NCI-H1092 treated with DMSO at 0.1 percent for 48 hours (cell line): ENCODE data around the gene RAD51.

ENCODE experiments used
- DNase-seq: peaks from one replicate; lab custom pipeline; 2025; lab: John Stamatoyannopoulos, UW

RAD51 gene

DNA sequence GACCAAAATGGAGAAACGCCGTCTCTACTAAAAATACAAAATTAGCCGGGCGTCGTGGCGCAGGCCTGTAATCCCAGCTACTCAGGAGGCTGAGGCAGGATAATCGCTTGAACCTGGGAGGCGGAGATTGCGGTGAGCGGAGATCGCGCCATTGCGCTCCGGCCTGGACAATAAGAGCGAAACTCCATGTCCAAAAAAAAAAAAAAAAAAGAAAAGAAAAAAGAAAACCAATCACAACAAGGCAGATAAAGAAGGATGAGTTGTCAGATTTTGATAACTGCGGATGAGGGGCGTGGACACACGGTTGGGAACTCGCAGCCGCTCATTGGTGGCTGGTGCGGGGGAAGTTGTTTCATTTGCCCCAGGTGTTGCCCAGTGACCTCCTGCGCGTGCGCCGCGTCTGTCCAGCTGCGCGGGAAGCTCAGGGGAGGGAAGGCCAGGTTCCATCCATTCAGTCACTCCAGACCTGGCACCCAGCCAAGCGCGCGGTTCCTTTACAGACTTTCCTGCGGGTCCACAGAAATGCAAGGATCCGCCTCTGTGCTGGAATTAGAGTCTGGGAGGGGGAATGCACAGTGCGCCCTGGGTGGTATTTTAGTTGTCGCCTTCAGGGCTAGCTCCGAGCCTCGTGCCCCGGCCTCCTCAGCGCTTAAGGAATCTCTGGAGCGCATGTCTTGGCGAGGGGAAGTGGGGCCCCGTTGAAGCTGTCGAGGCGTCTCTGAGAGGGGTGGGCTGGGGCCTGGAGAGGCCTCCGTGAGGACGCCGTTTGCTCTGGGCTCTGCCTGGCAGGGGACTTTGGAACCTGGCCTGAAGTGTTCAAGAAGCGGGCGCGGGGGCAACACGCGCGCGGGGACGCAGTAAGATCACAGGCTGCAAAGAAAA lies 68.2 kb downstream of the RAD51 start:
- DNase-seq, result peak; percentile 49

DNA sequence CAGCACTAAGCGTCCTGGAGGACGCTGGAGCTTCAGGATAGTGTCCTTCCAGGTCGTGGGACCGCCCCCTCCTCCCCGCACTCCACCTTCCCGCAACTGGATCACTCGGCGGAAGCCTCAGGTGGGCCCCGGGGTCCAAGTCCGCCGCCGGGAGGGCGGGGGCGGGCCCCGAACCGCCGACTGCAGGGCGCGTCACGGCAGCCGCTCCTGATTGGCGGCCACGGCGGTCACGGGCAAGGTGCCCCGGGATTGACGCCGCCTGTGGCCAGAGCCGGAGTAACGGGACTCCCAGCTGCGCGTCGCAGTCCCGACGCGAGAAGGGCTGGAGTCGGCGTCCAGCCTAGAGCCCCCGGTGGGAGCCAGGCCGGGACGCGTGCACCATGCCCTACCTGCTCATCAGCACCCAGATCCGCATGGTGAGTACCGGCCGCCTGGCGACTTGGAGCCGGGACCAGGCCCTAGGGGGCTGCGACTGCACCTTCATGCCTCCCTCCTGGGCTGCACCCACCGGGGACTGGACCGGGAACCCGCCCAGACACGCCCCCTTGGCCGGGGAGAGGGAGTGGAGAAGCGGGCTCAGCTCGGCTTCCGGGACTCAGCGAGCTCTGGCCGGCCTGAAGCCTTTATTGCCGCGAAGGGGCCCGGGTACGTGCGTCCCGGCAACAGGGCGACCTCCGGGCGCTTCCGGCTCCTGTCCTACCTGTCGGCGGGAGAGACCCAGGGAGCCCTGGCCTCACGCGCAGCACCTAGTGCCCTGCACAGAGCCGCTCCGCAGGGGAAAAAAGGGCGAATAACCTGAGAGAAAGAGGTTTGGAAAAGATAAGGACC lies 69.0 kb downstream of the RAD51 start, which contains the start of gene GCHFR:
TSS of gene GCHFR (plus strand) at position 268 of the 828 bp plus-strand sequence. CDS start at position 381, 113 bp downstream.
- peak; percentile 23 for DNase-seq

DNA sequence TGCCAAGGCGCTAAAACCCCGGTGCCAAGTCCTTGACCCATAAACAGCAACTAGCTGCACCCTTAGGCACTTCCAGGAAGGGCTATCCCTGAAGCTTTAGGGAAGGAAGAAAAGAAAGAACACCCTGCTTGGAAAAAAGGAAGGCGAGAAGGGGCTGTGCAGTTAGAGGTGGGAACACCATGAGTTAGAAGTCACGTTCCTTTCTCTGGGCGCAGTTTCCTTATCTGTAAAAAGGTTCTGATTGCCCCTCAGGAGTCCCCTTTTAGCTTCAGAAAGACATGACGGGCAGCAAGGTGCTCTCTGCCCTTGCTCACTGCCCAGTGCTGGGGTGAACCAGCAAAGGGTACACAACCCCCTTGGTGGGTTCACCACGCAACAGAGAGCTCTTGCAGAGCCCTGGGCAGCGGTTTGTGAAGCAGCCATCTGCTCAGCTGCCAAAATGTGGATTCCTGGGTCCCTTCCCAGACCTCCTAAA lies 69.7 kb downstream of the RAD51 start:
- no peak for DNase-seq

DNA sequence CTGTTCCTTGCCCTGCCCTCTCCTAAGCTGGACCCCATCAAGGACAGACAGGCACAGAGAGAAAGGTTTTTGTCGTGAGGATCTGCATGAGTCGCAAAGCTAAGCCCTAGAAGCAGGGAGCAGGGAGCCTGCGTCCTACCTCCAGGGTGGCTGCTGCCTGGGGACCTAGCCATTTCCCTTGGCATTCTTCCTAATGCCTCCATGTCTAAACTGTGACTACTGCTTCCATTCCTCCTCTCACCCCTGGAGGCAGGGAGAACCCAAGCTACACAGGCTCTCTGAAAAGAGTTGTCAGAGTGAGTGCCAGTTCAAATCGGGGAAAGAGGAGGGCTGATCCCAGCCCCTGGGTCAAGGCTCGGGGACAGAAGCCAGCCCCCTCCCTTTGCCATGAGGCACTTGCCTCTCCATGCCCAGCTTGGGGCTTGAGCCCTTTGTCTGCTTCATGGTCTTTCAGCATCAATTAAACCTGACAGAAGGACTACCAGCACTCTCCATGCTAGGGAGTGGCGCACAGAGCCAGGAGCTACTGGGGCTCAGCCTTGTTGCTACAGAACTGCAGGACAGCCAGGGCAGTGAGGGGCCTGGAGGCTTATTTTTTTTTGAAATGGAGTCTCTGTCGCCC lies 71.3 kb downstream of the RAD51 start:
- no peak for DNase-seq

DNA sequence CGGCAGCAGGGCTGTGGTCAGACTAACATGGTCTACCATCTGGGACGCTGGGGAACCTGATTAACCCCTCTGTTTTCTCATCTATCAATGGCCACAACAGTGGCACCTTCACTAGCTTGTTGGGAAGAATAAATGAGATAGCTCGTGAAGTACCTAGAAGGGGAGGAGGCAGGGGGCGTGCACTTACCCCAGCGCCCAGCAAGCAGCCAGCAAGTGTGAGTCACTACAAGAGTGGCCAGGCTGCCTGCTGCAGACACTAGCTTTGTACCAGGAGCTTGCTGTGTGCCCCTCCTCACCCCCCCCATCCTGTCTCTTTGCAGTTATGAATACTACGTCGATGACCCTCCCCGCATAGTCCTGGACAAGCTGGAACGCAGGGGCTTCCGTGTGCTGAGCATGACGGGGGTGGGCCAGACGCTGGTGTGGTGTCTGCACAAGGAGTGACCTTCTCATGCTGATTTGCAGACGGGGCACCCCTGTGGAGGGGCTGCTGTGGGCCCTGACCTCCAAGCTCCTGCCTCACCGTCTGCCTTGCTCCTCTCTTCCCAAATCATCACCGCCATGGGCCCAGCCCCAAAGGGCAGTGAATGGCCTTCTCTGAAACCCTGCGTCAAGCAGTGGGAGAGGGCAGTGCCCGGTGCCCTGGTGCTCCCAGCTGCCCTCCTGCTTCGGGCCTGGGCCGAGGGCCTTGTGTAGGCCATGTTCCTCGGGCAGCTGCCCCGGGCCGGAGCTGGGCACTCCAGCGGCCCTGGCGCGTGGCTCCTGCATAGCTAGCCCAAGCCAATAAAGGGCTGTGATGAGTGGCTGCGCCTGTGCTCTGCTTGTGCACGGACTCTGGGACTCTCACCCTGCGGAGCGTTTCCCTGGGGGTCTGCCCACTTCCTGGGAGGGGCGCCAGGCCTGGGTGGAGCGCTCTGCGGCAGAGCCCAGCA lies 72.2 kb downstream of the RAD51 start:
- DNase-seq, result no peak

DNA sequence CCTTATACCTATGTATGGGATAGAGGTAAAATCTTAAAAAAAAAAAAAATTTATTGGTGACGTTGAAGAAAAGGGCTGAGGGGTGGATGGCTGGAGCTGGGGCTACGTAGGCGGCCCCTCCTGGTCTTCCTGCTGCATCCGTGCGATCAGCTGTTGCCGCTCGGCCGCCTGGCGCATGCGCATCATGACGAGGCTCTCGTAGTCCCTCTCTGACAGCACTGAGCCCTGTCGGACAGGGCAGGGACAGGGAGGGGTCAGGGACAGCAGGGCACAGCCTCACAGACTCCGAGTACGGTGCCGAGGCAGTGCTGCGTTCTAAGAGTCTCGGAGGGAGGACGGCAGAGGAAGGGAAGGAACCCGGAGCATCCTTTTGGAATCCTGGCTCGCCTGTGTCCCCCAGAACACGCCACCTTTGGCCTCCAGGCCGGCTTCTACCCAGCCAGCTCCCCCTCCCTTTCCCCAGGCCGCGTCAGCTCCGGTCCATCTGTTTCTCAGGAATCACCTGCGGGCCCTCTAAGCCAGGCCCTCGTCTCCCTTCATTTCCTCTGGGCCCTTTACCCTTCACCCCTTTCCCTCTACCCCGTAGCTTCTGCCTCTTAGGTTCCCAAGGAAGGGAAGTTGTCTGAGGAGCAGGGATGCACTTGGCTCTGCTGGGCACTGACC lies 73.0 kb downstream of the RAD51 start:
- DNase-seq, result no peak

DNA sequence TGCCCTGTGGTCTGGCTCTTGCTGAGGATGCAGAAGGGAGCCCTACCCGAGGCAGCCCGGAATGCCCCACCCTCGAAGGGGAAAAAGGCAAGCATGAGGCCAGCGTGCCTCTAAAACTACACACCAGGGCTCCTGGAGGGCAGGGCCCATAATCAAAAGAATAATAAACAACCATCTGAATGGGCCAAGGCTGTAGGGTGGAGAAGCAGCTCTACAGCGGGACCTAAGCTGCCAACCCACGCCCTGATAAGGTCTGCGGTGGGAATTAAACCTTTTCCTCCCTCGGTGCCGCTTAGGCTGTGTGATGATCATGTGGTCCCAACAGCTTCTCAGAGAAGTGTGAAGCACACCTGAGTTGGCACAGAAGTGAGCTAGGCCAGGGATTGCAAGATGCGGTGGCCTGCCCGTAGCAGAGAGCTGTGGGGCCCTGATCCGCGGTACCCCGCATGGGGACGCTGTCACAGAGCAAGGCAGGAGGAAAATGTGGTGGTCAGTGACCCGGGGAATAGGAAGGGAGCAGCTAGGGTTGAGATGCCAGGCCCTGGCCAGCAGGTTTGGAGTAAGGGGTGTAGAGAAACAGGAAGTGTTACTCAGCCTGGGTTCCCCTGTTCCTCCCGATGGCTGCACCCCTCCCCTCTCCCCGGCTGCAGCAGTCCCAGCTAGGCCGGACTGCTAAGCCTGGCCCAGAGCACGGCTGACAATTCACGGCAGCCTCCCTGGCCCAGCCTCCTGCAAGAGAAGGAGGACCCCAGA lies 73.7 kb downstream of the RAD51 start:
- no peak for DNase-seq

DNA sequence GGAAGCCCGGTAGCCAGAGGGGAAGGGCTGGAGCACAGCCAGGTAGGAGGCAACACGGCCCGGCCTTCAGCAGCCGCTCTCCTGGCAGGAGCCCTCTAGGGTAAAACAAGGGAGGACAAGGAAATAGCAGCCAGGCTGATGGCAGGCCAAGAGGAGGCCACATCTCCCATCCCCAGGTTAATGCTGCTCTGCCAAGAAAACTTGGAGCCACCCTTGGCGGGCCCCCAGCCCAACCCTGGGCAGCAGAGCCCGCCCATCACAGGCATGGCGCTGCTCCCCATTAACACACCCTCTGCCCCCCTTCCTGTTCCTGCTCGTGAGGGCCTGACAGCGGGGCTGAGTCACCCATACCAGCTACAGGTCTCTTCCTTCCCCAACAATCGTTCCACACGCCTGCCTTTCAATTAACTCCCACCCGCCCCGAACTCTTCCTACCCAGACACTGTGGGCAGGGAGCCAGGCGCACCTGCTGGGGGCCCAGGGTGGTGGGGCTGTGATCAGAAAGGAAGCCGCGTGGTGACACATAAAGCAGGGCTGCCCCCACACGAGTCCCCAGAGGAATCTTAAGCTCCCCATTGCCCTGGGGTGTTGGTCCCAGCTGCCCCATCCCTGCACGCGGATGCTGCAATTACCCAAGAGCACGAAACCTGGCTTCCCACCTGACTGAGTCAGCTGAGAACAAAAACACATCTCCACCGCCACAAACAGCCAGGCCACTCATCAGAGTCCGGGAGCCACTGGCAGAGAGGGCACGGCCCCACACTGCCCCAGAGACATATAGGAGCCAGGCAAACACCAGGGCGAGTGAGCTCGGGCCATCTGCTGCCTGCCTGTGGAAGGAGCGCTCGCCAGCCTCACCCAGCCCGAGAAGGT lies 74.5 kb downstream of the RAD51 start, which contains the start of gene C15orf62:
TSS of gene C15orf62 (plus strand) at position 707 of the 873 bp plus-strand sequence. CDS start 516 bp downstream, outside the sequence.
- peak; percentile 74 for DNase-seq

DNA sequence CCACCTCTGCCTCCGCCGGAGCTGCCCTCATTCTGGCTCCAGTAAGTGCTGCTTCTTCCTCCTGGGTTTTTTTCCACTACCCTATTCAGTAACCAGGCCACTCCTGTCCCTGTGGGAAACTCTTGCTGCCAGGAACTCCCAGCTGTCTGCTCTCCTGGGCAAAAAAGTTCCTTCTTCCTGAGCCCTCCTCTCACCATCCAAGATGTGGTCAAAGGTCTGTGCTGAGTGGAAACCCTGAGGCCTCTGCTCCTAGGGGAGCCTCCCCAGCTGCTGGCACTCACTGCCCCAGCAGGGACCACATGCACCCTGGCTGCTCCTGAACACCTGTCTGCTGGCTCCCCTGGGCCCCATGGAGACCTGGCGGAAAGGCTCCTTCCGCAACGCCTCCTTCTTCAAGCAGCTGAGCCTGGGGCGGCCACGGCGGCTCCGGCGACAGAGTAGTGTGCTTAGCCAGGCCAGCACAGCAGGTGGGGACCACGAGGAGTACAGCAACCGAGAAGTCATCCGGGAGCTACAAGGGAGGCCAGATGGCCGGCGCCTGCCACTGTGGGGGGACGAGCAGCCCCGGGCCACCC lies 75.3 kb downstream of the RAD51 start:
- DNase-seq, result peak; percentile 46

DNA sequence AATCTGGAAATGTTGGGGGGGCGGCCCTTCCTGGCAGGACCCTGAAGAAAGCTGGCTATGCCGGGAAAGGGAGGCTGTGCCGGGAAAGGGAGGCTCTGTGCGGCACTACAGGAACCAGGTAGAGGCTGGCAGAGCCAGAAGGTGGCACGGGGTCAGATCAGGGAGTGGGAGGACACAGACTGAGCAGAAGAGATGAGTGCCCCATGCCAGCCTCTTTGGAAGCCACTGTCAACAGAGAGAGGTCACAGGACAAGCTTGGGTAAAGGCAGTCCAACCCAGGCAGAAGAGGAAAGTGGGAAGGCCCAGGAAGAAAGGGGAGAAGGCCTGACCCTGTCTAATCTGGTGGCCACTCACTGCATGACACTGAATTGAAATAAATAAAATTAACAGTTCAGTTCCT lies 76.3 kb downstream of the RAD51 start:
- DNase-seq, result no peak

DNA sequence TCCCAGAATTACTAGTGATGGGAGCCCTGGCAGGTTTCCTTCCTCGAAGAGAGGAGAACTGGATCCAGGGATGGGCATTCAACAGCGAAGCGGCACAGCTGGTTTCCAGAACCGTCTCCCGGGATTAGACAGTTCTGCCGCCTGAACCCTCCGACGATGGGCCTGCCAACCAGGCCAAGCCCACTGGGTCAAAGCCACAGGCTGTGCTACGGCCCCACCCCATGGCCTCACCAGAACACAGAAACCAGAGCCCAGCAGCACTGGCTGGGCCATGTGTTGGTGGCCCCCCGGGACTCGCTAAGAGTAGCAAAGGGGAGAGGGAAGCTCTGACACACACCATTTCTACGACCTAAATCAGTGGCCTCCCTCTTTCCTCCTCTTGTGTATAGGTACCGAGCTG lies 77.0 kb downstream of the RAD51 start:
- no peak for DNase-seq

DNA sequence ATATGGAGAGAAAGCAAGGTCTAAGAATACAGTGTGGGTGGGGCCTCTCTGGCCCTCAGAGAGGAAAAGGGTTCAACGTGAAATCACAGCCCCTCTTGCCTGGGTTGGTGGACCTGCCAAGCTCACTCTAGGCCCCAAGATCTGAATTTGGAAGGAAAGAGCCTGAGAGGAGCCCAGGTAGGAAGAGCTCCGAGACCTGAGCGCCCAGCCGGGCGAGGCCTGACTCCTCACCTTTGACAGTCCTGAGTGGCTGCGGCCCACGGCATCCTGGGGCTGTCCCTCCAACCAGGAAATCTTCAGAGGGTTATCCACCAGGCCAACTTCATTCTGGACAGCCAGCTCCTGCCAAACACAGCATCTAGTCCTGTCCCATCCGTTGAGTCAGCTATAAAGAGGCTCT lies 78.5 kb downstream of the RAD51 start:
- DNase-seq, result no peak

DNA sequence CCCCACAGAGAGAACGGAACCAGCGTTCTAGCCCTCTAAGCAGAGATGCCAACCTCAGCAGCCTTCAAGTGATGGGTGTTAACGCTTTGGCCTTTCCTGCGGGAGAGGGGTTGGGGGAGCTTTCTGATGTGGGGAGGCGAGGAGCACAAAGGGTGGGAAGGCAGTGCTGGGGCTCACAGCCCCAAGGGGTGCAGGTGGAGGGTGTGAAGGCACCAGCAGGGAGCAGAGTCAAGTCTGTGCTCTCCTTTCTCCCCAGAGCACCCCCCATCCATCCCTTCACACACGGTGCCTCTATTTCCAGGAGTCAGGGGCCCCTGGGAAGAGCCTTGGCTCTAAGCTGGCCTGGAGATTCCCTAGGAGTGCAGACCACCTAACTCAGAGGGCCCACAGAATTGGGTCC lies 78.9 kb downstream of the RAD51 start:
- DNase-seq, result no peak

DNA sequence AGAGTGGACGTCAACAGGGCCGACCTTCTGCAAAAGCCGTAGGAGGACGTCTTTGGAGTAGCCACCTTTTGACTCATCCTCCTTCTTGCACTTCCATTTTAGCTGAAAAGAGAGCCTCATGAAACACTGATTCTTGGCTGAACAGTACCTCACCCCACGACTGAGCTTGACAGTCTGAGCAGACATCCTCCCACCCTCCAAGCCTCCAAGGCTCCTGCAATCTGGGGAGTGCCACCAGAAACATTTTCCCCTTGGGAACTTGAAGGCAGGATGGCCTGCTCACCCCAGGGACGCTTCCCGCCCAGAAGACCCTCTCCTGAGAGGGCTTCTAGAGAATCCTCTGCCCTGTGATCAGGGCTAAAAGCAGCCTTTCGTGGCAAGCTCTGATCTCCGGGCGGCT lies 80.0 kb downstream of the RAD51 start:
- no peak for DNase-seq

DNA sequence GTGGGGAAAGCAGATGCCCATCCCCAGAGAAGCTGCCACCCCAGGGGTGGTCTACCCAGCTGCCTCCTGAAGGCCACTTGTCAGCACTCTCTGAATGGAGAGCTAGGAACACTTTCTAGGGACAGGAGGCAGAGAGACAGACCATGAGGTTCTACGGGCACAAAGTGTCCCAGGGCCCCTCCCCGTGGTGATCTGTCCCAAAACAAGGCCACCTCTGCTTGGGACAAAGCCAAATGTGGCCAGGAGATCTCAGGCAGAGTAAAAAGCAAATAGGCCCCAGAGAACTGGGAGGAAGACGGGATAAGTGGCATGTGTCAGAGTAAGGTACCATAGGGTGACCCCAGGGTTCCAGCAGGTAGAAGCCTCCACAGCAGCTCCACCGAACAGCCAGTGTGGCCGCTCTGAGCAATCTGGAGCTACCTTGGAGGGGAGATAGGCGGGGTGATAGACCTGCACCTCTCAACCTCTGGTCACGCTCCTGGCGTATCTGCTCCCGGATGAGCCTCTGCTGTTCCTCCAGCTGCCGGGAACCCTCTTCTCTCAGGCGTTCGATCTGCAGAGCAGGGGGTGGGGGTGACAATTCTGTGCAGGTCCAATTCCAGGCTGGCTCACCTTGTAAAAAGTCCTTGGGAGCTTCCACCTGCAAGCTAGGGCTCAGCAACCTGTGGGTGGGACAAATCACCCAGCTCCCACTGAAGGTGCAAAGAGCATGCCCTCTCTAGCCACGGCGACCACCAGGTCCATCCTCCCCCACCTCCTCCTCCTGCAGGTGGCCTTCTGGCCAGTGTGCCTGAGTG lies 81.0 kb downstream of the RAD51 start:
- no peak for DNase-seq

DNA sequence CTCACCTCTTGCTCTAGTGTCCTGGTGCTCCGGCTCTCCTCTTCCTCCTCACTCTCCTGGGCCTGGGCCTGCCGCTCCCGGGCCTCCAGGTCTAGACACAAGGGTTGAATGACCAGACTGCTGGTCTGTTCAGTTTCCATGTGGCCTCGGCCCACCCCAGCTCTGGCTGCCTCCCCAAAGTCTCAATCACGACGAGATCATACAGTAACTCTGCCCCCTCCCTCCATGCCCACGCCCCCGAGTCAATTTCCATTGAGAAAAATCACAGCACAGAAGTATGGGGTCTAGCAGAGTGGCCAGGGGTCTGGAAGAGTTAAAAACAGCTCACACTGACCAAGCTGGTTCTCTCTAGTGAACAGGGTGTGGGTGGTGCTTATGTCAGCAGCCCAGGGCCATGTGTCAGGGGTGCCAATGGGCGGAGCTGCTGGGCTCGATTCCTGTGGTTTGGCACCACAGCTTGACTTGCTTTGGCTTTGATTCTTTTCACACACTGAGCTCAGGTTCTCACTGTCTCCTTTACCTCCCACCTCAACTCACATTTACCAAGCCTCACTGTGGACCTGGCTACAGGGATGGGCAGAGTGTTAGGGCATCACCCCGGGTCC lies 81.7 kb downstream of the RAD51 start:
- no peak for DNase-seq
